ENCODE measurements around the gene IL17A.

The IL17A gene

DNA sequence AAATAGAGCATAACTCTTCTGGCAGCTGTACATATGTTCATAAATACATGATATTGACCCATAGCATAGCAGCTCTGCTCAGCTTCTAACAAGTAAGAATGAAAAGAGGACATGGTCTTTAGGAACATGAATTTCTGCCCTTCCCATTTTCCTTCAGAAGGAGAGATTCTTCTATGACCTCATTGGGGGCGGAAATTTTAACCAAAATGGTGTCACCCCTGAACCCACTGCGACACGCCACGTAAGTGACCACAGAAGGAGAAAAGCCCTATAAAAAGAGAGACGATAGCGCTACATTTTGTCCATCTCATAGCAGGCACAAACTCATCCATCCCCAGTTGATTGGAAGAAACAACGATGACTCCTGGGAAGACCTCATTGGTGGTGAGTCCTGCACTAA is at the start of gene IL17A:
IL17A (plus strand) TSS at position 301 of the 400 bp plus-strand sequence; CDS start at position 358, 57 bp downstream.
- no peak for DNase-seq

DNA sequence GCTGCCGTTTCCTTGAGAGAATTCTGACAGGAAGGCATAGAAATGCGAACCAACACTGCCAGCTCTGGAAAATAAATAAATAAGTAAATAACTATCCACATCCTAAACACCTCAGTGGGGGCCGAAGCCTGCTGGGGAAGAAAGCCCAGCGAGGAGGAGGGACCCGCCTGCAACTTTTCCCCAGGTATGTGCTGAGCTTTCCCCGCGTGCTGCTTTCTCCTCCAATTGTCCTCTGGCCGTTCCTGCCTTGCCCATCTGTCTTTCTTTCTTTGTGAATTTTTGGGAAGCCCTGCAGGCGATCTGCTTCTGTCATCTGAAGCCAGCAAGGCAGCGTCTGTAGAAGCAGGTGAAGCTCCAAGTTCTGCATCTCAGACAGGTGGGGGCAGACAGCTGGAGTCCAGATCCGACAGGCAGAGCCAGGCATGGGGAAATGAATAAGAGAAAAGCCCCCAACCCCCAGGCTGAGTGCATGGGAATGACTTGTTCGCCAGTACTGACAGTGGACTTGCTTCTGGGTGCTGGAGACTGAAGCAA is 49.2 kb upstream of the IL17A start:
- no peak for DNase-seq

DNA sequence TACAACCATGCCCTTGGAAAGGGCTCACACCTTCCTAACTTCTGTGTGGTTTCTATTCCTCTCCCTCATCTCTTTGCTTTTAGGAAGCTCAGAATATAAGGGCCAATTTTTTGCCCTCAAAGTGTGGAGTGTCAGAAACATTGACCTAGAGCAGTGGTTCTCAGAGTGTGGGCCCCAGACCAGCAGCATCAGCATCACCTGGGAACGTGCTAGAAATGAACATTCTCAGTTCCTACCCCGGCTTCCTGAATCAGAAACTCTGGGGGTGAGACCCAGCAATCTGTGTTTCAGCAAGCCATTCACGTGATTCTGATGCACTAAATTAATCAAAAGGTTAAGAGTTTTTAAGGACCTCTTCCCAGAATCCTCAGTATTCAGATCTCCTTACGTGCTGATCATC is 47.9 kb upstream of the IL17A start:
- DNase-seq: no peak

- no peak for DNase-seq
Measured at GRCh38 chr6:52139985-52140680, 46.0 kb upstream of the IL17A start.

DNA sequence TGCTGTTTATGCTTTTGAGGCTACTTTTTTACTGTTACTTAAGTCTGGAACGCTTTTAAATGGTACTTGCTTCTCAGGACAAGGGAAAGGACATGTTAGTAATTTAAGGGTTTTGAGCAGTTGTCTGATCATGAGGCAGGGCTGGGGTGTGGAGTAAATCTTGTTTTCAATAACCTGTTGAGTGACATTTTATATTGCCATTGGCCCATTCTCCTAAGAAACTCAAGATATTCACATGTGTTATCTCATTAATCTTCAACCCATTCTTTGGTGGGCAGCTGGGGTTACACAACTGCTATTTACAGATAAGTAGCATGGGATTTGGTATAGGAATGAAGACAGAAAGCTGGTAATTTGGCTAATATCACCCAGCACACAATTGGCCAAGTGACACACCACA is 44.6 kb upstream of the IL17A start:
- no peak for DNase-seq

DNA sequence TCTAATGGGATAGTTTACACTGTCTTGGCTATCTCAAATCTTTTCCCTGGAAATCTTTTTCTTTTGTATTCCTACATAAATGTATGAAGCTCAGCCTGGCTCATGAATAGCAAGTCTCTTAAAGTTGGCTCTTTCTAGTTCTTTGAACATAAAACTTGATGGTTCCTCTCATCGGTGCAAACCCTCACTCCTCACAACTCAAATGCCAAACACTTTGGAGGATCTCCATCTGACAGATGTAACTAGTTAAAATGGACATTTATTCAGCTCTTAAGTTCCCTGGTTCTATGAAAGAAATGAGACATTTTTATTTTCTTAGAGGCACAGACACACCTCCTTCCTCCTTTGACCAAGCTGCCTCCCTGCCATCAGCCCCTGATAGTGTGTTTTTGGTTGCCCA is 43.6 kb upstream of the IL17A start:
- DNase-seq: no peak

GRCh38 chr6:52143551-52143950 is 42.6 kb upstream of the IL17A start:
- no peak for DNase-seq

- no peak for DNase-seq
Measured at GRCh38 chr6:52144196-52145076, 41.7 kb upstream of the IL17A start.

- DNase-seq: no peak
Measured at GRCh38 chr6:52146851-52147445, 39.2 kb upstream of the IL17A start.

GRCh38 chr6:52149076-52149475 is 37.1 kb upstream of the IL17A start:
- DNase-seq: no peak

DNA sequence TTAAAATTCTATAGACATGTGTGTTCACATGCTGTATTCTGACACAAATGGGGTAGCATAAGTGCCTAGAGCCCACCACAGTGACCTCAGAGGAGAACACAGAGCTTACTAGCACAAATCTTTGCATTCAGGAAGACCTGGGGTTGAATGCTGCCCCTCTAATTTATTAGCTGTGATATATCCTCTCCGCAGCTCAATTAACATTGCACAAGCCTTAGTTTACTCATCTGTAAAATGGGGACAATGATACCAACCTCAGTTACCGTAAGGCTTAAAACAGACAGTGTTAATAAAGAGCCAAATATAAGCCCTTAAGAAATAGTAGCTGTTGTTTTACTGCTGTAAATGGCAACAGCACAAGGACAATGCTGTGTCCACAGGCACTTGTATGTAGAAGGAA is 36.2 kb upstream of the IL17A start:
- DNase-seq: no peak

DNA sequence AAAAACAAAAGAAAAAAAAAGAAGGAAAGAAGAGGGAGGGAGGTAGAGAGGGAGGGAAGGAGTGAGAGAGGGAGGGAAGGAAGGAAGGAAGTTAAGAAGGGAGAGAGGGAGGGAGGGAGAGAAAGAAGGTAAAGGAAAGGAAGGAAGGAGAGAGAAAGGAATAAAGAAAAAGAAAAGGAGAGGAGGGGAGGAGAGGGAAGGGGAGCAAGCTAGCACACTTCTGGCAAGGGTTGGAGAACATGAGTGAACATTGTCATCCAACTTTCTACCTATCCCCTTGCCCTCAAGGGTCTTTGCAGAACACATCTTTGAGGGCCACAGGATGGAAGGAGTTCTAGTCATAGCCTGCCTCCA is 34.1 kb upstream of the IL17A start:
- DNase-seq: no peak

- no peak for DNase-seq
Measured at GRCh38 chr6:52152711-52153160, 33.4 kb upstream of the IL17A start.

- DNase-seq: no peak
Measured at GRCh38 chr6:52154381-52154780, 31.8 kb upstream of the IL17A start.

- DNase-seq: no peak
Measured at GRCh38 chr6:52155791-52156576, 30.2 kb upstream of the IL17A start.

DNA sequence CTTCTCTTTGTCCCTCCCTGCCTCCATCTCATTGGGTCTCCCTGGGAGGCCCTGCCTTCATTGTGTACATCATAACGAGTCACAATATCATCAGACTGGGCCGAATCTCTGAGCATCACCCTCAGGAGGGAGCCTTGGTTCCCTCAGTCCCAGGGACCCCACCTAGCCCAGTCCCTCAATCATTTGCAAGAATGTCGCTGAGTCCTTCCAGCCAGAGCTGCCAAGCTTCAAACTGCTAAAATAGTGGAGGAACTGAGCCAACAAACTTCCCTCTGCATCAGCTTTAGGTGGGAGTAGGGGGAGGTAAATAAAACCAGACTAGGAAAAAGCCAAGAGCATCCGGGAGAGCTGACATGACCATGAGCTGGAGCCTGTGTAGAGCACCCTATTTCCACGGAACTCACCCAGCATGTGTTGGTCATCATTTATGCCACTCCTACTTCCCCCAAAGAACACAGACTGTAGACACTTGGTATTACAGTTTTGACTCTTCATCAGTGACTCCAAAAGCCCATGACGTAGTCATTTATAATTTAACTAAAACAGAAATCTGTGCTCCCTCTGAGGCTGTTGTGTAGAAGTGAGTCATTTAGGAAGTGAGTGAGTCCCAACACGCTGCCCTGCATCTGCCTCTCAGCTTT is 28.8 kb upstream of the IL17A start:
- no peak for DNase-seq

GRCh38 chr6:52160472-52161104 is 25.6 kb upstream of the IL17A start:
- DNase-seq: no peak

DNA sequence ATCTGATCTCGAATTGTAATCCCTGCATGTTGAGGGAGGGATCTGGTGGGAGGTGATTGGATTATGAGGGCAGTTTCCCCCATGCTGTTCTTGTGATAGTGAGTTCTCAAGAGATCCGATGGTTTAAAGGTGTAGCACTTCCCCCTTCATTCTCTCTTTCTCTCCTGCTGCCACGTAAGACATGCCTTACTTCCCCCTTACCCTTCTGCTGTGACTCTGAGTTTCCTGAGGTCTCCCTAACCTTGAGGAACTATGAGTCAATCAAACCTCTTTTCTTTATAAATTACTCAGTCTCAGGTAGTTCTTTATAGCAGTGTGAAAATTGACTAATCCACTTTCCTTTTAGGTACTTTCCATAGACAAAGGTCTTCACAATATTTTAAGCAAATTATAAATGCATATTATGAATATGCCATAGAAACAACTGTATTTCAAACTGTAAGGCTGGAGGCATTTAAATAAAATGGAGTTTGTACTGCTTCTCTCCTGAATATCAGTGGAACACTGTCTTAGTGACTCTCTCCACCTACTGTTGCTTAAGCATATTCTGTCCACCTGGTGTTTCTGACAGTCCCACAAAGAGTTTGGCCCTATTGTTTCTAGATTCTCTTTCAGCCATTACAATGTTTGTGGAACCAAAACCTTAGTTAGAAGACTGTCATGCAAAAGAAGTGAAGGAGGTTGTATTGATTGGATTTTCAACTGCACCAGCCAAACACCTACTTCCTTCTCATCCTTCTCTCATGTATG is 24.3 kb upstream of the IL17A start:
- DNase-seq: no peak

DNA sequence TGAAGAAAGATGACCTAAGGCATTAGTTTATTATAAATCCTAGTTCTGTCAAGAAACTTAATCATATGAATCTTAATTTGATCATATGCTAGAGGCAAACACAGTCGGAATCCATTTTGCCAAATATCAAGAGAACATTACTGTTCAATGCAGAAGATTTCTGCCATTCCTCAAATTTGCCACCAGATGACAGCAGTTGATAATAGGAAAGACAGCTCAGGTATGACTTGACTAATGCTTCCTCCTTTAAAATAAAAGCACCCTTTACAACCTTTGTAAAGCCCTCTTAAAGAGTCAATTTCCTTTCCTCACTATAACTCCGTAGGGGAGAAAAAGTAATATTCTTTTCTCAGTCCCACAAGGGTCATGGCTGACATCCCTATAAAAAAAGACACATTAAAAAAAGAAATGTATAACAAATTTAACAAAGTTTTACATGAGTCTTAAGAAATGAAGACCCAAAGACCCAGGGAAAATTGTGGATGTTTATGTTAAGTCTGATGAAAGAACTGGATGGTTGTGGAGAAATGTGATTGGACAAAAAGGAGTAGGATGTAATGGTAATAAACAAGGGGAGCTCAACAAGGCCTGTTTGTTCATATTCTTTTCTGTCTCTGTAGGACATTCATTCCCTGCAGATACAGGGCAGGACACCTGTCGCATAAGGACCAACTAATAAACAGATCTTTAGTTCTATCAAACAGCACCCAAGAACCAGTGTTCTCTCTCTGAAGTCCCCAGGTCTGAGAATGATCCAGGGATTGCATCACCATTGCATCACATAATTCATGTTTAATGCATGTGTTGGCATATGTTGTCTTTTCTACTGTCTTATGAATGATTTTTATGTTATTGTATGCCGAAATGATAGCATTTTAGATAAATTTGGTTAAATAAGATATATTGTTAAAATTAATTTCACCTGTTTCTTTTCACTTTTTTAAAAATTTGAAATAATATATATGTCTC is 23.0 kb upstream of the IL17A start:
- DNase-seq: no peak

Measured in activated CD4-positive, alpha-beta T cell treated with anti-CD3 and anti-CD28 coated beads for 4 hours (primary cell).